GM12875 (cell line): ENCODE measurements around the gene TFF3.

Experiments used
- H3K4me3 ChIP-seq: one replicate; pipeline ENCODE4 v1.5.1; 2011; ENCODE audit warnings: low read depth, low read length, control low read depth
- TF ChIP-seq, protein P1 (sequence below): IDR thresholded peaks from 2 replicates; pipeline ENCODE4 v1.5.1; 2011; ENCODE audit warnings: low read depth, mild to moderate bottlenecking, control low read depth, inconsistent platforms, low read length, moderate library complexity, borderline replicate concordance; ENCODE audit not compliant: insufficient read depth

TFF3 gene

DNA sequence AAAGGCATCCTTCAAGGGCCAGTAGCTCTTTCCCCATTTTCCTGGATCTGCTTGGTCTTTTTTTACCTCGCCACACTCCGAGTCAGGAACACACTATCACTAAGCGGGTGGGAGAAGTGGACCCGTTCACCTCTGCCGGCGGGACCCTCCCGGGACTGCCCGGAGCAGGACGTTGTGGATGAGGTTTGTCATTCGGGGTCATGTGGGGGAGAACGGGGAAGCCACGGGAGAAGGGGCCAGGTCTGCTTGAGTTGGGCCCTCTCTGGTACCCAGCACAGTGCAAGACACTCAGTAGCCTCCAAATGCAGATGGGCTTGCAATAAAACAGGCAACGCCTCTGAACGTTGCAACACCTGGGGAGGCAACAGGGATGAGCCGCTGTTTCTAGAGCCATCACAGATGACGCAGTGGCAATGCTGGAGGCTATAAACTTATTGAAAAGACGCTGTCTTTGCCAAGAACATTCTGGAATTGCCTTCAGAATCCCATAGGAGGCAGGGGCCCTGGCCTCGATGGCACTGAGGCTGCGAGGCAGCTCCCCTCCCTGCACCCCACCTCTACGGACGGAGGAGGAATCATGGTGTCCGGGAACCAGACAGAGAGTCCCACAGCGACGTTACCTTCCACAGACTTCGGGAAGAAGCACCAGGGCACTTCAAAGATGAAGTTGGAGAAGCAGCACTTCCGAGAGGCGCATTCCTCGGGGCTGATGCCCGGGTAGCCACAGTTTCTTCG lies 31.8 kb upstream of the TFF3 start:
- TF ChIP-seq, protein P1, sequence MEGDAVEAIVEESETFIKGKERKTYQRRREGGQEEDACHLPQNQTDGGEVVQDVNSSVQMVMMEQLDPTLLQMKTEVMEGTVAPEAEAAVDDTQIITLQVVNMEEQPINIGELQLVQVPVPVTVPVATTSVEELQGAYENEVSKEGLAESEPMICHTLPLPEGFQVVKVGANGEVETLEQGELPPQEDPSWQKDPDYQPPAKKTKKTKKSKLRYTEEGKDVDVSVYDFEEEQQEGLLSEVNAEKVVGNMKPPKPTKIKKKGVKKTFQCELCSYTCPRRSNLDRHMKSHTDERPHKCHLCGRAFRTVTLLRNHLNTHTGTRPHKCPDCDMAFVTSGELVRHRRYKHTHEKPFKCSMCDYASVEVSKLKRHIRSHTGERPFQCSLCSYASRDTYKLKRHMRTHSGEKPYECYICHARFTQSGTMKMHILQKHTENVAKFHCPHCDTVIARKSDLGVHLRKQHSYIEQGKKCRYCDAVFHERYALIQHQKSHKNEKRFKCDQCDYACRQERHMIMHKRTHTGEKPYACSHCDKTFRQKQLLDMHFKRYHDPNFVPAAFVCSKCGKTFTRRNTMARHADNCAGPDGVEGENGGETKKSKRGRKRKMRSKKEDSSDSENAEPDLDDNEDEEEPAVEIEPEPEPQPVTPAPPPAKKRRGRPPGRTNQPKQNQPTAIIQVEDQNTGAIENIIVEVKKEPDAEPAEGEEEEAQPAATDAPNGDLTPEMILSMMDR = no peak
- no peak overlapping the region for H3K4me3 ChIP-seq

DNA sequence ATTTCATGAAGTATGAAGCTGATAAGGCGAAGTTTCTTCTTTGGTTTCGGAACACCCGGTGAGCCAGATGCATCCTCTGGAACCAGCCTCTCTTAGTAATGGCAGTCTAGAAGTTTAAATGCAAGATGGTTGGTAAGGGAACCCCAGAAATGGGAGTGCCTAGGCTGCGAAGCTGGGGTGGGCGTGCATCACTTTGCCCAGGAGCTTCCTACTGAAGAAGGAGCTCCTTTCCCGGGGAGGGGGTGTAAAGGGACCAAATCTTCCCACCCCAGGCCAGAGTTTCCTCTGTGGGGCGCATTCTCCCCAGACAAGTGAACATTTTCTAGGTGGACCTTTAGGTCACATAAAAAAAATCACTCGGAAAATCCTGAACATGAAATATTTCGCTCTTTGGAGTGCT lies 31.2 kb upstream of the TFF3 start:
- H3K4me3 ChIP-seq = no peak overlapping the region
- TF ChIP-seq, protein P1 = no peak

DNA sequence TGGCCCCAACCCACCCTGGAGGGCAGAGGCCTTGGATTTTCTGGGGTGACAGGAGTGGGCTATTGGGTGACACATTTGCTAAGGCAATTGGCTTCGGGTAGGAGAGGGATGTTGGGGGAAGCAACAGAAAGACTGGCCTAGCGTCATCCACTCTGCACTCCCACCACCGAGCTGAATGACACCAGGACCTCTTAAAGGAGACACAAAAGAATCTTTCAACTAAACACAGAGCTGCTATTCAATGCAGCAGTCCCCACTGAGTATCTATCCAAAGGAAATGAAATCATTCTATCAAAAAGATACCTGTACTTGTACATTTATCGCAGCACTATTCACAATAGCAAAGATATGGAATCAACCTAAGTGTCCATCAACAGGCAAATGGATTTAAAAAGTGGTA lies 29.4 kb upstream of the TFF3 start:
- H3K4me3 ChIP-seq = no peak overlapping the region
- TF ChIP-seq, protein P1 = no peak

DNA sequence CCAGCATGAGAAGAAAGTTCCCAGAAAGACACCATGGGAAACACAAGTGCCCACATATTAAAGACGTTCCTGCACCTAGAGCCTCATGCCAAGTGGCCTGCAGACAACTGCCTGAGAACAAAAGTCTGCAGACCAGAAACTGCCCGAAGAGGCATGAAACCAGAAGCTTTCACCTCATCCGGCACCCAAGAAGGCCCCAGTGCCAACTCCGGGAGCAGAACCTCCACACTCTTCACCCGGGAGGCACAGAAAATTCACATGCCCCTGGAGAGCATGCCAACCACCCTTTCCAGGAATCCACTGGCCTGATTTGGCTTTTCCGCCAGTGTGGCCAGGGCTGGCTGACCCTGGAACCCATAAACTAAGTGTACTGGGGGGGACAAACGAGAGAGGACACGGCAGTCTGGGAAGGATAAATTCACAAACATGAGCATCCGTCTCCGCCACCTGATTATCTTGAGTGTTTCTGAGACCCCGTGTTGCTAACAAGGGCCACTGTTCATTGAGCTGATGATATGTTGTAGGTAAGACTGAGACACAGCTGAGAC lies 28.8 kb upstream of the TFF3 start:
- TF ChIP-seq, protein P1 = no peak
- no peak overlapping the region for H3K4me3 ChIP-seq

DNA sequence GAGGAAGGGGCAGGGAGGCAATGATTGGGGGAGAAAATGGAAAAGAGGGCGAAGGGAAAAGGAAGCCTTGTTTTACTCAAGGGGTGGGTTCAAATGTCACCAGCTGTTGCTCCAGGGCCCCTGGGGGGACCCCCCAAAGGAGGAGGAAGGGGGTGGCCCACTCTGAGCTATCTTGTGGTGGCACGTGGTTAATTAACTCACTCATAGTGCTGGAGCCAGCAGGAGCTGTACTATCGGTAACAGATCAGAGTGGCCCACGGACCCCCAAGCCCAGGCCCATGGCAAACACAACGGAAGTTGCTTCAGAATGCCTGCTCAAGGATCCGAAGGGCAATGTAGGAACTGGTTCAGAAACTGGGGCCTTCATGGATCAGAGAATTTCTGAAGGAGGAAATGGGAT lies 28.3 kb upstream of the TFF3 start:
- no peak overlapping the region for H3K4me3 ChIP-seq
- TF ChIP-seq, protein P1 = no peak

DNA sequence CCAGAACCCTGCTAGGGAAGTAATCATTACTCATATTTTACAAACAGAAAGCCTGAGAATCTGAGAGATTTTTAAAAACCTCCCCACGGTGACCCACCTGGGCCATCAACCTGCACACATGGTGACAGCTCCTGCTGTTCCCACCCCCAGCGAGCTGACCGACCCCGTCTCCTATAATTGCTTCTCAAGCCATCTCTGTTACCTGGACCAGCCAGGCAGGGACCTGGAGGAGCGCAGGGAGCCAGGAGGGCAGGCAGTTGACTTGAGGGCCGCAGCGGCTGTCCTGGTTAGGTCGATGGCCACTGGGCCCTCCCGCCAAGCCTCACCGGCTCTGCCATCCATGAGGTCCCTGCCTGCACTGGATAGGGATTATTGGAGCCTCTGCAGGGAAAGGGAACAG lies 27.9 kb upstream of the TFF3 start:
- H3K4me3 ChIP-seq = no peak overlapping the region
- TF ChIP-seq, protein P1 = no peak
